WTC11 (cell line): Measurements from ENCODE around the gene AURKA. TPM values are rescaled to one million over a fixed set of nuclear protein-coding genes. Genes with fewer than 3 reads are reported as not detected.

Experiments used
- ATAC-seq: fragments of 200-7000 bp; cut with Tn5 transposase; 2 replicates; pipeline ENCODE4 v1.10.0; 2021; ENCODE audit warnings: mild to moderate bottlenecking, moderate library complexity
- CTCF ChIA-PET: fragments of 300-600 bp; sonication (Branson Sonifier 250); formaldehyde crosslinking; loops from one replicate; lab custom pipeline; 2021; ENCODE audit warnings: antibody characterized with exemption; lab: Charles Lee
- POLR2A ChIA-PET: fragments of 350-600 bp; sonication (Branson Sonifier 250); formaldehyde crosslinking; loops from one replicate; lab custom pipeline; 2021; ENCODE audit warnings: antibody characterized with exemption; lab: Charles Lee
- DNase-seq: peaks from one replicate; pipeline ENCODE4 v3.0.0; 2021; ENCODE audit warnings: low spot score
- H3K27ac Mint-ChIP-seq: 2 replicates; pipeline ENCODE4 v1.8.0; 2021; ENCODE audit warnings: mixed read lengths
- H3K27me3 Mint-ChIP-seq: 2 replicates; pipeline ENCODE4 v1.8.0; 2021; ENCODE audit warnings: low read depth, mild to moderate bottlenecking, moderate library complexity, mixed read lengths
- H3K36me3 Mint-ChIP-seq: 2 replicates; pipeline ENCODE4 v1.8.0; 2021; ENCODE audit warnings: mixed read lengths
- H3K4me1 Mint-ChIP-seq: 2 replicates; pipeline ENCODE4 v1.8.0; 2022; ENCODE audit warnings: mixed read lengths
- H3K4me3 Mint-ChIP-seq: 2 replicates; pipeline ENCODE4 v1.8.0; 2021; ENCODE audit warnings: mild to moderate bottlenecking, moderate library complexity, mixed read lengths
- H3K9me3 Mint-ChIP-seq: 2 replicates; pipeline ENCODE4 v1.8.0; 2021; ENCODE audit warnings: mixed read lengths
- AR ChIP-seq: fragments of 250-450 bp; sonication (Bioruptor Pico); IDR thresholded peaks from 2 replicates; pipeline ENCODE4 v1.9.0; 2021; ENCODE audit warnings: mild to moderate bottlenecking
- ARID4B ChIP-seq: sonication (generic); formaldehyde crosslinking; IDR thresholded peaks from 2 replicates; pipeline ENCODE4 v1.8.0; 2023; ENCODE audit warnings: missing genetic modification reagents, mild to moderate bottlenecking, borderline replicate concordance
- ETV6 ChIP-seq: sonication (generic); formaldehyde crosslinking; IDR thresholded peaks from 2 replicates; pipeline ENCODE4 v1.8.1; 2022; ENCODE audit warnings: mild to moderate bottlenecking, missing genetic modification reagents
- FOXJ3 ChIP-seq: sonication (generic); formaldehyde crosslinking; IDR thresholded peaks from 2 replicates; pipeline ENCODE4 v1.9.0; 2021; ENCODE audit warnings: missing genetic modification reagents, mild to moderate bottlenecking, borderline replicate concordance
- GTF2I ChIP-seq: fragments of 250-450 bp; sonication (Bioruptor Pico); conservative IDR thresholded peaks from 2 replicates; pipeline ENCODE4 v1.4.0; 2021; ENCODE audit warnings: mild to moderate bottlenecking
- MAX ChIP-seq: sonication (generic); formaldehyde crosslinking; IDR thresholded peaks from 2 replicates; pipeline ENCODE4 v1.8.0; 2022; ENCODE audit warnings: mild to moderate bottlenecking, missing genetic modification reagents
- PRRX2 ChIP-seq: fragments of 250-450 bp; sonication (Bioruptor Pico); IDR thresholded peaks from 2 replicates; pipeline ENCODE4 v1.8.0; 2021; ENCODE audit warnings: mild to moderate bottlenecking
- SMAD3 ChIP-seq: sonication (generic); formaldehyde crosslinking; IDR thresholded peaks from 2 replicates; pipeline ENCODE4 v1.8.0; 2022; ENCODE audit warnings: missing genetic modification reagents, mild to moderate bottlenecking, borderline replicate concordance
- SOX15 ChIP-seq: fragments of 250-450 bp; sonication (Bioruptor Pico); IDR thresholded peaks from 2 replicates; pipeline ENCODE4 v1.9.0; 2021; ENCODE audit warnings: mild to moderate bottlenecking
- TCF7 ChIP-seq: sonication (generic); formaldehyde crosslinking; IDR thresholded peaks from 2 replicates; pipeline ENCODE4 v1.8.0; 2022; ENCODE audit warnings: mild to moderate bottlenecking, low read depth, missing genetic modification reagents, moderate library complexity
- TEAD1 ChIP-seq: sonication (generic); formaldehyde crosslinking; IDR thresholded peaks from 2 replicates; pipeline ENCODE4 v1.8.0; 2022; ENCODE audit warnings: mild to moderate bottlenecking, missing genetic modification reagents
- ZBTB43 ChIP-seq: sonication (generic); formaldehyde crosslinking; IDR thresholded peaks from 2 replicates; pipeline ENCODE4 v1.8.1; 2023; ENCODE audit warnings: mild to moderate bottlenecking, missing genetic modification reagents
- ZMAT4 ChIP-seq: fragments of 250-450 bp; sonication (Bioruptor Pico); IDR thresholded peaks from 2 replicates; pipeline ENCODE4 v1.9.0; 2021; ENCODE audit warnings: mild to moderate bottlenecking
- ZNF121 ChIP-seq: sonication (generic); formaldehyde crosslinking; IDR thresholded peaks from 2 replicates; pipeline ENCODE4 v1.8.0; 2023; ENCODE audit warnings: missing genetic modification reagents
- ZNF263 ChIP-seq: sonication (generic); formaldehyde crosslinking; IDR thresholded peaks from 2 replicates; pipeline ENCODE4 v1.8.1; 2022; ENCODE audit warnings: low read depth, mild to moderate bottlenecking, moderate library complexity, missing genetic modification reagents
- total RNA-seq: library from RNA; stranded (reverse); gene quantifications from 3 replicates; pipeline ENCODE4 v1.2.3, GENCODE V29; 2021
- TF ChIP-seq, protein P1 (sequence below): sonication (generic); formaldehyde crosslinking; IDR thresholded peaks from 2 replicates; pipeline ENCODE4 v1.8.1; 2022; ENCODE audit warnings: mild to moderate bottlenecking, missing genetic modification reagents, moderate library complexity, borderline replicate concordance
- TF ChIP-seq, protein P2 (sequence below): fragments of 250-450 bp; sonication (Bioruptor Pico); IDR thresholded peaks from 2 replicates; pipeline ENCODE4 v1.8.0; 2021; ENCODE audit warnings: mild to moderate bottlenecking
- TF ChIP-seq, protein P3 (sequence below): sonication (generic); formaldehyde crosslinking; IDR thresholded peaks from 2 replicates; pipeline ENCODE4 v1.8.1; 2023; ENCODE audit warnings: mild to moderate bottlenecking, moderate library complexity, missing genetic modification reagents

Gene AURKA
- total RNA-seq, 1 experiment from 2014 or later, result 103 TPM

DNA sequence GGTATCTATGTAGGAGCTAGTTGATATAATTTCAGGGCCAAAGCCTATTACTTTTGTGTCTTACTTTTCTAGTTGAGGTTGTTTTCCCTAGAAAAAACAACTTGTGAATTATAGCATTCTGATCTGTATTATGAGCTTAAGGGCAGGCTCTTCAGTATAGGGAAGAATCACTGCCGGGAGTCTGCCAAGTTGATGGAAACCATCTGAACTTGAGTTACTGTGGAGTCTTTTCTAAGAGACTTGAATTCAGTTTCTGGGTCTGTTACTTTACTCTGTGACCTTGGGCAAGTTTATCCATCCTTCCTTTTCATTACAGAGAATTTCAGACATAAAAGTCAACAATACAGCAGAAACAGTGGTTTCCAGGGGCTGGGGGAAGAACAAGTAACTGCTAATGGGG lies 17.9 kb upstream of the AURKA start:
- no peaks in the 10 kb centered on the region for H3K27me3 Mint-ChIP-seq
- no peaks in the 10 kb centered on the region for H3K4me1 Mint-ChIP-seq
- H3K9me3 Mint-ChIP-seq, result no peaks in the 10 kb centered on the region
- DNase-seq (no peak), ATAC-seq (no peak)
- CTCF ChIA-PET, result no interaction called here
- TF ChIP-seq ZNF121 (CRISPR knock-in tag), result no peak
- no peak for TF ChIP-seq ZMAT4
- TF ChIP-seq, protein P1, sequence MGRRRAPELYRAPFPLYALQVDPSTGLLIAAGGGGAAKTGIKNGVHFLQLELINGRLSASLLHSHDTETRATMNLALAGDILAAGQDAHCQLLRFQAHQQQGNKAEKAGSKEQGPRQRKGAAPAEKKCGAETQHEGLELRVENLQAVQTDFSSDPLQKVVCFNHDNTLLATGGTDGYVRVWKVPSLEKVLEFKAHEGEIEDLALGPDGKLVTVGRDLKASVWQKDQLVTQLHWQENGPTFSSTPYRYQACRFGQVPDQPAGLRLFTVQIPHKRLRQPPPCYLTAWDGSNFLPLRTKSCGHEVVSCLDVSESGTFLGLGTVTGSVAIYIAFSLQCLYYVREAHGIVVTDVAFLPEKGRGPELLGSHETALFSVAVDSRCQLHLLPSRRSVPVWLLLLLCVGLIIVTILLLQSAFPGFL, result no peak
- TF ChIP-seq, protein P2, sequence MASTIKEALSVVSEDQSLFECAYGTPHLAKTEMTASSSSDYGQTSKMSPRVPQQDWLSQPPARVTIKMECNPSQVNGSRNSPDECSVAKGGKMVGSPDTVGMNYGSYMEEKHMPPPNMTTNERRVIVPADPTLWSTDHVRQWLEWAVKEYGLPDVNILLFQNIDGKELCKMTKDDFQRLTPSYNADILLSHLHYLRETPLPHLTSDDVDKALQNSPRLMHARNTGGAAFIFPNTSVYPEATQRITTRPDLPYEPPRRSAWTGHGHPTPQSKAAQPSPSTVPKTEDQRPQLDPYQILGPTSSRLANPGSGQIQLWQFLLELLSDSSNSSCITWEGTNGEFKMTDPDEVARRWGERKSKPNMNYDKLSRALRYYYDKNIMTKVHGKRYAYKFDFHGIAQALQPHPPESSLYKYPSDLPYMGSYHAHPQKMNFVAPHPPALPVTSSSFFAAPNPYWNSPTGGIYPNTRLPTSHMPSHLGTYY (CRISPR knock-in tag), result no peak
- no peak for TF ChIP-seq TCF7 (CRISPR knock-in tag)
- no peak for TF ChIP-seq ZNF263 (CRISPR knock-in tag)
- no peak for TF ChIP-seq MAX
- no peak for TF ChIP-seq SOX15 (CRISPR knock-in tag)
- TF ChIP-seq ZBTB43 (CRISPR knock-in tag), result no peak
- no peak for TF ChIP-seq PRRX2 (CRISPR knock-in tag)
- no peak for TF ChIP-seq SMAD3 (CRISPR knock-in tag)
- no peak for TF ChIP-seq FOXJ3 (CRISPR knock-in tag)
- no peak overlapping the region for H3K4me3 Mint-ChIP-seq
- POLR2A ChIA-PET, result no interaction called here
- H3K36me3 Mint-ChIP-seq, result peaks cover 34% of the 10 kb centered on the region
- H3K27ac Mint-ChIP-seq, result no peak overlapping the region

DNA sequence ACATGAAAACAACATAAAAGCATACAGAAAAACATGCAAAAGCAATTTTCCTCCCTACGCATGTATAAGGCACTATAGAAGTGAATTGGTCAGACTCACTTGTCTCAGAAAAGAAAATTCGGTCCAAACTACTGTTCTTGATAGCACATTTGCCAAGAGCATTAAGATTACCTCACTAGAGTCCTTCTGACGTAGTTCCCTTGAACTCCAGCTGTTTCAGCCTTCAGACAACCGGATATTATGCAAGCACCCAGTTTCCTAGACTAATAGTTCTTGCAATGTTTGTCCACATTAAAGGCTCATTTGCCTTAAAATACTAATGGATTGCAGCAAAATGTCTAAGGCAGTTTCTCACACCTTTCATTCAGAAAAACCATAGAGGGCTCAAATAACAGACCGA lies 17.5 kb upstream of the AURKA start:
- POLR2A ChIA-PET, result no interaction called here
- Mint-ChIP-seq H3K9me3 (no peaks in the 10 kb centered on the region), H3K36me3 (peaks cover 35% of the 10 kb centered on the region), H3K27ac (no peak overlapping the region), H3K27me3 (no peaks in the 10 kb centered on the region), H3K4me3 (no peak overlapping the region), H3K4me1 (no peaks in the 10 kb centered on the region)
- DNase-seq (no peak), ATAC-seq (no peak)
- CTCF ChIA-PET, result no interaction called here
- no peak for TF ChIP-seq ETV6 (CRISPR knock-in tag)
- no peak for TF ChIP-seq ARID4B (CRISPR knock-in tag)
- no peak for TF ChIP-seq ZBTB43 (CRISPR knock-in tag)
- no peak for TF ChIP-seq AR (CRISPR knock-in tag)
- TF ChIP-seq, protein P3, sequence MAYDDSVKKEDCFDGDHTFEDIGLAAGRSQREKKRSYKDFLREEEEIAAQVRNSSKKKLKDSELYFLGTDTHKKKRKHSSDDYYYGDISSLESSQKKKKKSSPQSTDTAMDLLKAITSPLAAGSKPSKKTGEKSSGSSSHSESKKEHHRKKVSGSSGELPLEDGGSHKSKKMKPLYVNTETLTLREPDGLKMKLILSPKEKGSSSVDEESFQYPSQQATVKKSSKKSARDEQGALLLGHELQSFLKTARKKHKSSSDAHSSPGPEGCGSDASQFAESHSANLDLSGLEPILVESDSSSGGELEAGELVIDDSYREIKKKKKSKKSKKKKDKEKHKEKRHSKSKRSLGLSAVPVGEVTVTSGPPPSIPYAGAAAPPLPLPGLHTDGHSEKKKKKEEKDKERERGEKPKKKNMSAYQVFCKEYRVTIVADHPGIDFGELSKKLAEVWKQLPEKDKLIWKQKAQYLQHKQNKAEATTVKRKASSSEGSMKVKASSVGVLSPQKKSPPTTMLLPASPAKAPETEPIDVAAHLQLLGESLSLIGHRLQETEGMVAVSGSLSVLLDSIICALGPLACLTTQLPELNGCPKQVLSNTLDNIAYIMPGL, result no peak
- no peak for TF ChIP-seq ZNF121 (CRISPR knock-in tag)
- TF ChIP-seq GTF2I, result no peak
- TF ChIP-seq SMAD3 (CRISPR knock-in tag), result no peak
- TF ChIP-seq TEAD1, result no peak
